SK-N-SH treated with all-trans-retinoic acid at 6 μM for 48 hours (cell line): Measurements from ENCODE around the gene SPP2.

Experiments used
- ARNTL ChIP-seq: fragments of 450-650 bp; formaldehyde crosslinking; IDR thresholded peaks from 2 replicates; pipeline ENCODE4 v1.5.0; 2020; ENCODE audit warnings: low read depth, mild to moderate bottlenecking, moderate library complexity, borderline replicate concordance
- BACH2 ChIP-seq: fragments of 250-450 bp; sonication (Bioruptor Pico); IDR thresholded peaks from 2 replicates; pipeline ENCODE4 v1.9.0; 2021; ENCODE audit warnings: mild to moderate bottlenecking, borderline replicate concordance
- CREB5 ChIP-seq: fragments of 250-450 bp; sonication (Bioruptor Pico); IDR thresholded peaks from 2 replicates; pipeline ENCODE4 v1.5.1; 2020; ENCODE audit warnings: low read depth, mild to moderate bottlenecking, moderate library complexity
- ISL1 ChIP-seq: fragments of 250-450 bp; sonication (Bioruptor Pico); IDR thresholded peaks from 2 replicates; pipeline ENCODE4 v2.1.2; 2022; ENCODE audit warnings: mild to moderate bottlenecking, moderate library complexity
- PATZ1 ChIP-seq: fragments of 250-450 bp; sonication (Bioruptor Pico); IDR thresholded peaks from 2 replicates; pipeline ENCODE4 v1.8.0; 2020; ENCODE audit warnings: mild to moderate bottlenecking, moderate library complexity, borderline replicate concordance
- POU6F1 ChIP-seq: fragments of 250-450 bp; sonication (Bioruptor Pico); IDR thresholded peaks from 2 replicates; pipeline ENCODE4 v1.8.0; 2021; ENCODE audit warnings: low read depth, mild to moderate bottlenecking, moderate library complexity, borderline replicate concordance
- RARB ChIP-seq: fragments of 250-450 bp; sonication (Bioruptor Pico); IDR thresholded peaks from 2 replicates; pipeline ENCODE4 v1.8.0; 2021; ENCODE audit warnings: mild to moderate bottlenecking, moderate library complexity
- TCF4 ChIP-seq: fragments of 250-450 bp; sonication (Bioruptor Pico); IDR thresholded peaks from 2 replicates; pipeline ENCODE4 v1.8.0; 2021; ENCODE audit warnings: mild to moderate bottlenecking, moderate library complexity, borderline replicate concordance
- ZC3H10 ChIP-seq: fragments of 250-450 bp; sonication (Bioruptor Pico); IDR thresholded peaks from 2 replicates; pipeline ENCODE4 v1.5.1; 2021; ENCODE audit warnings: mild to moderate bottlenecking, moderate library complexity
- ZFP3 ChIP-seq: fragments of 250-450 bp; sonication (Bioruptor Pico); IDR thresholded peaks from 2 replicates; pipeline ENCODE4 v1.5.0; 2020; ENCODE audit warnings: mild to moderate bottlenecking, moderate library complexity
- ZFP30 ChIP-seq: fragments of 450-650 bp; formaldehyde crosslinking; IDR thresholded peaks from 2 replicates; pipeline ENCODE4 v1.5.0; 2022; ENCODE audit warnings: mild to moderate bottlenecking, moderate library complexity

- TF ChIP-seq CREB5 (CRISPR knock-in tag) (no peak), ISL1 (CRISPR knock-in tag) (peak; percentile 96), ZC3H10 (peak; percentile 76; the same call in 1 of the 2 replicates), BACH2 (CRISPR knock-in tag) (no peak), ZFP30 (no peak), ZFP3 (CRISPR knock-in tag) (no peak), PATZ1 (CRISPR knock-in tag) (no peak), ARNTL (CRISPR knock-in tag) (no peak), TCF4 (CRISPR knock-in tag) (no peak), RARB (CRISPR knock-in tag) (no peak), POU6F1 (CRISPR knock-in tag) (no peak)
Measured at GRCh38 chr2:234014427-234014826, 36.1 kb upstream of the SPP2 start.
